CD4-positive, alpha-beta T cell treated with Interferon alpha-2 for 1 hour (primary cell): ENCODE data around the gene SMARCAL1.

ENCODE experiments used
- DNase-seq, 2 donors: peaks; one replicate each; pipeline ENCODE4 v3.0.0-alpha.2; 2020 to 2022

The SMARCAL1 gene

GRCh38 chr2:216428618-216429350 is 16.5 kb downstream of the SMARCAL1 start:
- no peak for DNase-seq

DNA sequence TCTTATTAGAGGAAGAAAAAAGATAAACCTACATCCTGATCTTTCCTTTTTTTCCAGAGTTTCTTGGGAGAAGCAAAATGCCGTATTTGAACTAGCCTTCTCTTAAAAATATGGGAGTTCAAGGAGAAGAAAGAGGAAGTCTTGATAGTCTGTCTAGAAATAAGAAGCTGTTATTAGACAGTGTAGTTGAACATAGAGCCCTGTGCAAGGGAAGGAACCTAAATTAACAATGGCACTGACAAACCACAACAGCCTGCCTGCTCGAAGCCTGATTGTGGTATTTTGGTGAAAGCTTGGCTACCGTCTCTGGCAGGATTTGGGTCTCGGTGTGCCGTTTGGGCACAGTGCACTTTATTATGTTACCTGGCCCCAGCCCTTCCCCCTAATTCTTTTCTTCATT is 17.1 kb downstream of the SMARCAL1 start:
- no peak for DNase-seq

DNA sequence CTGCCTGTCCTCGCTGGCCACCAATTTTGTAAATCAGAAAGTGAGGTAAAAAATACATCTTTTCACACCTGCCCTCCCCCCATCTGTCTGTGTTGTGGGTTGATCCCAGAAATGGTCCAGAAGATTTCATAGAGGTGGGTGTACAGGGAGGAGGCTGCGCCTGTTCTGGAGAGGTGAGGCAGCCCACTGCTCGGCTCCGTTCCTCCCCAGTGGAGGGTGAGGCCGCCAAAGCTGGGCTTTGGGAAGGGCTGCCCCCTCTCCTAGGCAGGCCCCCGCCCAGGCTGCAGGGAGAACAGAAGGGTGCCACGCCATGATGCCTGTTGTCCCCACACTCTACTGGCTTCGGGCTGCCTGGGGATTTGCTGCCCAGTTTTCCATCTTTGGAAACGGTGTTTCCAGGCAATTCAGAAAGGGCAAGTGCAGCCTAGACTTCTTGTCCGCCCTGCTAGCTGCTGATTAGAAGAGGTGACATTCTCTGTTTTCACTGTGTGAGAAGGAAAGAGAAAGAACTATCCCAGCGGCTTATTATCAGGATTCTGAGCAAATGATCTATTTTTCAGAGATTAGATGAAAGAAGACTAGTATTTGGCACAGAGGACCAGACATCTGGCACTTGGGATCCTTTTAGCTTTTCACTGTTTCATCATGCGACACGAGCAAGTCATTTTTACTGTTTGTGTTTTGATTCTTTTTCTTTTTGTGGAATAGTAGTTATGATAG is 18.7 kb downstream of the SMARCAL1 start:
- no peak for DNase-seq

GRCh38 chr2:216431531-216431856 is 19.2 kb downstream of the SMARCAL1 start:
- DNase-seq: no peak

GRCh38 chr2:216436383-216436782 is 24.1 kb downstream of the SMARCAL1 start:
- no peak for DNase-seq

DNA sequence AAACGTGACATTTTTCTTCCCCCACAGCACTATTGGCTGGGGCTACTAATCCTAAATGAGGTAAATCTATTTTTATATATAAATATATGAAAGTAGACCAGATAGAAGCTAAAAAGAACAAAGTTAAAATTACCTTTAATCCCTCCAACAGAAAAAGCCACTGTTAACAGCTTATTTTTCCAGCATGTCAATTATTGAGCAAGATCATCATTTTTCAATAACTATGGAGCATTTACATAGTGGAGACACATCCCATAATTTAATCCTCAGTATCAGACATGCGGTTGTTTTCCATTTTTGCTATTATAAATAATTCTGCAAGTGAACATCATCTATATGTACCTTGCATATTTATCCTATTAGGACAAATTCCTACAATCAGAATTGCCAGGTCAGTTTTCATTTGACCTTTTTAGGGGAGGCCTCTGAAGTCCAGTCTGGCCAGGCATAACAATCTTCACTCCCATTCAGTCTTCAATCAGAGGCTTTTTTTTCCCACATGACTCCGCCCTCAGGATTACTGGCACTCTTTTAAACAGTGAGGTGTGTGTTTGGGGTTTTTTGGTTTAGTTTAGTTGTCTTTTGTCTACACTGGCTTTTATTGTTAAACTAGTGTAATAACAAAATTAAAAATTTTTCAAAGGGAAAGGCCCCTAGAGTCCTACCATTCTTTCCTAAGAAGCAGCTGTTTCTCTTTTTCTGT is 29.2 kb downstream of the SMARCAL1 start:
- DNase-seq: no peak

GRCh38 chr2:216445501-216445900 is 33.2 kb downstream of the SMARCAL1 start:
- DNase-seq: no peak

DNA sequence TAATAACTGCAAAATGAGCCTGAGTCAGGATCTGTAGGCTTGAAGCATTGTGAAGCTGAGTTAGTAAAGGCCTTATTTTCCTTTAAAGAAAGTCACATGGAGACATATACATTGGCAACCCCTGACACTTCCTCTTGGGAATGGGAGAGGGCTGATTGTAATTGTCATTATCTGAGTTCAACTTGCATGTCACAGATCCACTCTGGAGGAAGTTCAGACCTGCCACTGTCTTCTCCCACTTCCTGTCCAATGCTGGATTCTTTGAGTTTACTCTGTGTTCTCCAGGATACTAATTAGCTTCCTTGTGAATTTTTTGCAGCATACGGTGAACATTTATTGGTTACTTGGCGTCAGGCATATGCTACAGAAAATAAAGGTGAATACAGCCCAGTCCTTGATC is 34.1 kb downstream of the SMARCAL1 start:
- DNase-seq: no peak

- no peak for DNase-seq
Measured at GRCh38 chr2:216447293-216447692, 35.0 kb downstream of the SMARCAL1 start.

DNA sequence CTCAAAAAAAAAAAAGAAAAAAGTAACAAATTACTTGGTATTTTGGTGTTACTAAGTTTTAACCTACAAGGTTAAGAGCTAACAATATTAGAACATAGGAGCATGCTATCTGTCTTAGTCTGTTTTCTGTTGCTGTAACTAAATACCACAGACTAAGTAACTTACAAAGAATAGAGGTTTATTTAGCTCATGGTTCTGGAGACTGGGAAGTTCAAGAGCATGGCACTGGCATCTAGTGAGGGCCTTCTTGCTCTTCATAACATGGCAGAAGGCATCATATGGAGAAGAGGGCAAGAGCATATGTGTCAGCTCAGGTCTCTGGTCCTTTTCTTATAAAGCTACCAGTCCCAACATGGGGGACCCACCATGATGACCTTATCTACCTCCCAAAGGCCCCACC is 36.5 kb downstream of the SMARCAL1 start:
- DNase-seq: no peak

DNA sequence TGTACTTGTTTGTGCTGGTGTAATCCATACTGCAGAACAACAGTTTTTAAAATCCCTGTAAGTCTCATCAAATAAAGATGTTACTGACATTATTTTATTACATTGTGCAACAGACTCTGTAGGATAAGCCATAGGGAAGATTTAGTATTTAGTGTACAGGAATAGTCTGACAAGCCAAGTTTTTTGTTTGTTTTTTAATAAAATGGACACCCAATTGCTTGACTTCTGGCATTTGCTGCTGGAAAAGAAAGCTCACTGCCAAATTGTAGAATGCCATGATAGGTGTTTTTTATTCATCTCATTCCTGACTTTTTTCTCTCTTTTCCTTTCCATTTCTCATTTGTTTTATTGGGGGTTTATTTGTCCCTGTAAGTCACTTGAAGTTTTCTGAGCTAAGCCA is 38.1 kb downstream of the SMARCAL1 start:
- DNase-seq: no peak

DNA sequence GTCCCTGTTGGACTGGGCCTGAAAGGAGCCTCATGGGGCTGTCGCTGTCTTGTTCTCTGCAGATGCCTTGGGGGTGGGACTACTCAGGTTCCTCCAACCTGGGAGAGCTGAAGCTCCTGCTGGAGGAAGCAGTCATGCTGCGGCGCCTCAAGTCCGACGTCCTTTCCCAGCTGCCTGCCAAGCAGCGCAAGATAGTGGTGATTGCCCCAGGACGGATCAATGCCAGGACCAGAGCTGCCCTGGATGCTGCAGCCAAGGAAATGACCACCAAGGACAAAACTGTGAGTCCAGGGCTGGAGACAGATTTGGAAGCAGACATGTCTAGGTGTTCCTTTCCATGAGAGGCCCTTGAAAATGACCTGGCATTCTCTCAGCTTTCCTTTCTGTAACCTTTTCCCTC is 38.5 kb downstream of the SMARCAL1 start:
- no peak for DNase-seq

- no peak for DNase-seq
Measured at GRCh38 chr2:216453955-216454614, 41.8 kb downstream of the SMARCAL1 start.

DNA sequence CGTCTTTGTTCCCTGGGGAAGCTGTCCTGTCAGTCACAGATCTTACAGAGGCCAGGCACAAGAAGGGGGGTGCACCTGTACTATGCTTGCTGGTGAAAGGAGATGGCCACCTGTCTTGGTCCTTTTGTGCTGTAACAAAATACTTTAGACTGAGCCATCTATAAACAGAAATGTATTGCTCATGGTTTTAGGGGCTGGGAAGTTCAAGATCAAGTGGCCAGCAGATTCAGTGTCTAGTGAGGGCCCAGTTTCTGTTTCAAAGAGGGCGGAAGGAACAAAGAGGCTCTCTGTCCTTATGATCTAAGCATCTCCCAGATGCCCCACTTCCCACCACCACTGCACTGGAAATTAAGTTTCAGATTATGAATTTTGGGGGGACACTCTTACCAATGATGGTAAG is 50.9 kb downstream of the SMARCAL1 start:
- DNase-seq: no peak

GRCh38 chr2:216464104-216464720 is 51.9 kb downstream of the SMARCAL1 start:
- DNase-seq: no peak

DNA sequence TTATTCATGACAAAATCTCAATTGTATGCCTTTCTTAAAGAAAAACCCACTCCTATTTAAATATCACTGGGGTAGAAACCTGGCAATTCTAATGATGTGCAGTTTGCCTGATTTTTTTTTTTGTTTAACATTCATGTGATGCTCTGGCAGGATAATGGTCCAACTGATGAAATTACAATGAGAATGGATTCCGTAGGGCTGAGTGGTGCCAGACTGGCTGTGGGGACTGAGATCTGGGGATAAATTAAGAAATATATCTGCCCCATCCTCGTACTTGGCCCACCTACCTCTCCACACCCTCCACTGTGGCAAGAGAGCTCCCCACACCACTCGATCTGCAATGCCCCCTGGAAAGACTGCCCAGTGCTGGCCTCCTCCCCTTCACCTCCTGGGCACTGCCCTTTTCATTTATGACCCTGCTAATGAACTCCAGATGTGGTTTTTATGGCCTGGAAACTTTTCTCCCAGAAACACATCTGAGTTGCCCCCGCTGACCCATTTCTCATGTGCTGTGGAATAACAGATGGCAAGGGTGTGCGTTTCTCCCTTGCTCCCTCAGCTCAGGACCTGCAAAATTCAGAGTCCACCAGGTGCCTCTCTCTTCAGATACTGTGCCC is 53.4 kb downstream of the SMARCAL1 start:
- DNase-seq: no peak

DNA sequence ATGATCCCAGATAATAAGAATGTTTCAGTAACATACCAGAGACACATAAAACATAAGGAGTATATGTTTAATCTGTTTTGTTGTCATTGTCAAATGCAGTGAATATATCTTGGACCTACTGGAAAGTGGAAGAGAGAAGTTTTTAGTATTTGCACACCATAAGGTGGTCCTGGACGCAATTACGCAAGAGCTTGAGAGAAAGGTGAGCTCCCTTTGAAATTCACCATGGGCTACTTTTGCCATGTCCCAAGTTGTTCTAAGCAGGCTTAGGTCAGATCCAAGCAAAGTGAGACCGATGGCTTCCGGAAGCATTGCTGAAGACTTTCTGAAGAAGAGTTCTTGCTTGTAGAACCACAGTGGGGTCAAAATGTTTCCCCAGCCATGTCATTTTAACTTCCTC is 55.6 kb downstream of the SMARCAL1 start:
- no peak for DNase-seq

DNA sequence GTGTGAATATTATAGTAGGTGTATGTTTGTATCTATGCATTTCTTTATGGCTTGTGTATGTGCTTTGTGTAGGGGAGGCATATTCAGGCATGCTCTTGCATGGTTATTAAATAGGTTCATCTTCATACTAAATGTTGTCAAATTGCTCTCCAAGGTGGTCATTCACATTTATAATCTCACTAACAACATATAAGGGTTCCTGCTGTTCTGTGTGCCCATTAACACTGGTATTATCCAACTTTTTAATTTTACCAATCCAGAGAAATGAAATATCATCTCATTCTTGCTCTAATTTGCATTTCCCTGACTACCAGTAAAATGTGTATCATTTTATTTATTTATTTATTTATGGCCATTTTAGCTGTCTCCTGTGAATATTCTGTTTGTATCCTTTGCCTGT is 57.4 kb downstream of the SMARCAL1 start:
- DNase-seq: no peak

GRCh38 chr2:216473187-216473586 is 60.9 kb downstream of the SMARCAL1 start:
- no peak for DNase-seq

DNA sequence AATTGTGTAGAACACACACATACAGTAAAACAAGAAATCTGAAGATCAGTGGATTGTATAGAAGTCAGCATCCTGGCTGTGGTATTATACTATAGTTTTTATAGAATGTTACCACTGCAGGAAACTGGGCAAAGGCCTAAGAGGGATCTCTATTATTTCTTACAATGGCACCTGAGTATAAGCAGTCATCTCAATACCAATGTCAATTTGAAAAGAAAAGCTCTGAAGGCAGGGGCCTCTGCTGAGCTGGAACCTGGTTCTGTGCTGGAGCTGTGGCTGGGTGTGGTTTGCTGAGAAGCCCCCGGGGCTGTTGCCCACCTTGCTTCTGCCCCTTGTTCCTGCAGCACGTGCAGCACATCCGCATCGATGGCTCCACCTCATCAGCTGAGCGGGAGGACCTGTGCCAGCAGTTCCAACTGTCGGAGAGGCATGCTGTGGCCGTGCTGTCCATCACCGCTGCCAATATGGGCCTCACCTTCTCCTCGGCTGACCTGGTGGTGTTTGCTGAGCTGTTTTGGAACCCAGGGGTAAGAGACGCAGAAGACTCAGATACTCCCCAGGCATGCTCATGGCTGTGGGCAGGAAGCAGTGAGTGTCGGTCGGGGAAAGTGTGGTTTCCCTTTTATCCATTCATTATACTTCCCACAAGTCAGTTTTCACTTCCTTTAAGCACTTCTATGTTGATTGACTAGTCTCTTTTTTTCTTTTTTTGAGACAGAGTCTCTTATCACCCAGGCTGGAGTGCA is 62.8 kb downstream of the SMARCAL1 start:
- no peak for DNase-seq

- no peak for DNase-seq
Measured at GRCh38 chr2:216475767-216476166, 63.5 kb downstream of the SMARCAL1 start.
